Gastroesophageal sphincter (tissue), 4 donors: ENCODE data around the gene CCDC86. TPM values are rescaled to one million over a fixed set of nuclear protein-coding genes. Genes with fewer than 3 reads are reported as not detected.

ENCODE experiments used
- ATAC-seq: fragments of 150-250 bp; one replicate; pipeline ENCODE4 v1.9.1; 2016; ENCODE audit warnings: mild to moderate bottlenecking, moderate library complexity
- H3K27ac ChIP-seq, 4 donors: fragments of 200-600 bp; sonication (generic) in 3 of 4; 1 replicate in 3 of 4; 2 replicates in 1 of 4; pipeline ENCODE4 v1.5.1; 2016 to 2019
- H3K27me3 ChIP-seq: fragments of 200-600 bp; sonication (generic); one replicate; pipeline ENCODE4 v1.5.1; 2019
- H3K36me3 ChIP-seq, 2 donors: fragments of 200-600 bp; sonication (generic); one replicate each; pipeline ENCODE4 v1.5.1; 2019; ENCODE audit warnings: control low read depth in 1 of 2
- H3K4me1 ChIP-seq, 3 donors: fragments of 200-600 bp; sonication (generic); 1 replicate in 2 of 3; 2 replicates in 1 of 3; pipeline ENCODE4 v1.5.1; 2016 to 2019; ENCODE audit warnings: control low read depth in 2 of 3
- H3K4me3 ChIP-seq, 2 donors: fragments of 200-600 bp; sonication (generic); one replicate each; pipeline ENCODE4 v1.5.1; 2019; ENCODE audit warnings: mild to moderate bottlenecking in 1 of 2, moderate library complexity in 1 of 2
- H3K9me3 ChIP-seq, 3 donors: fragments of 200-600 bp; sonication (generic); one replicate each; pipeline ENCODE4 v1.5.1; 2017 to 2019; ENCODE audit warnings: control low read depth in 2 of 3
- EP300 ChIP-seq: sonication (generic); formaldehyde crosslinking; IDR thresholded peaks from one replicate; pipeline ENCODE4 v1.6.1; 2017; ENCODE audit warnings: antibody characterized with exemption, mild to moderate bottlenecking
- POLR2A ChIP-seq, 2 donors: fragments of 450-650 bp; IDR thresholded peaks; one replicate each; pipeline ENCODE4 v1.6.1; 2017; ENCODE audit warnings: antibody characterized with exemption in 2 of 2, mild to moderate bottlenecking in 2 of 2, moderate library complexity in 1 of 2
- POLR2AphosphoS5 ChIP-seq: sonication (generic); formaldehyde crosslinking; IDR thresholded peaks from one replicate; pipeline ENCODE4 v1.6.1; 2017; ENCODE audit warnings: antibody characterized with exemption
- WGBS, 2 donors: methylation state at CpG; one replicate each; pipeline ENCODE4 v1.1.5; 2018; ENCODE audit warnings: low coverage in 1 of 2; 5-methylcytosine and 5-hydroxymethylcytosine counted together
- total RNA-seq, 4 donors: library from RNA; depleted of rRNA; stranded (reverse); fragments of >200 nt; gene quantifications; one replicate each; pipeline ENCODE4 v1.1.0, GENCODE V29; 2016
- TF ChIP-seq, protein P1 (sequence below), 4 experiments: fragments of 200-600 bp in 2 of 4; fragments of 450-650 bp in 2 of 4; sonication (generic) in 1 of 4; IDR thresholded peaks; one replicate each; pipeline ENCODE4 v1.5.1; 2017 to 2019; ENCODE audit warnings: antibody characterized with exemption in 4 of 4, mild to moderate bottlenecking in 2 of 4, moderate library complexity in 2 of 4

The CCDC86 gene
- total RNA-seq, 4 donors from 2014 or later, result 10.5 to 27.8 (median 18.2) TPM

DNA sequence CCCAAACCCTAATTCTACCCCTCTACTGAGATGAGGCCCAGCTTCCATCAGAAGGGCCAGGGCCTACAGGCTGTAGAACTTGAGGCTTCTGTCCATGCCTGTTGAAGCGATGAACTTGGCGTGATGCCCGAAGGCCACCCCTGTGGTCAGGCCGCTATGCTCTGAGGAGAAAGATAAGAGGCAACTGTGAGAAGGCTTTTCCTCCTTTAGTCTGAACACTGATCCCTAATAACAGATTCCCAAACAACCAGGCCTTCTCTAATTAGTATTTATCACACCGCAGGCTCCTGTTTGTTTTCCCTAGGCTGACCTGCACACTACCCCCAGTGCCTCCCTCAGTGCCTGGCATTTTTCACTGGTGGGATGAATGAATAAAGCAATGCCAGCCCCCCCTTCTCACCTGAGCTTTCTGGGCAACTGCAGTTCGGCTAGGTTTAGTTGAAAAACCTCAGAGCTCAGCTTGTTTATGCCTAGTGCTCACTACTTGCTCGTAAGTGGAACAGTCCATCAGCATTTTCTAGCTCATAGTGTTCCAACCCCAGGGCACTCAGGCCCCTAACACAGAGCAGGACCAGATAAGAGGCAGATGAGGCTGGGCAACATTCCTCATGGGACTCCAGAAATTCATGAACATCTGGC is 49.3 kb downstream of the CCDC86 start:
- 40 to 87% methylated on average over 1 to 7 of the region's 7 CpGs for WGBS, 2 donors
- H3K27ac ChIP-seq, result no peak overlapping the region
- ATAC-seq, result no peak
- no peaks in the 10 kb centered on the region for H3K4me1 ChIP-seq
- no peak for TF ChIP-seq POLR2AphosphoS5
- TF ChIP-seq, protein P1, sequence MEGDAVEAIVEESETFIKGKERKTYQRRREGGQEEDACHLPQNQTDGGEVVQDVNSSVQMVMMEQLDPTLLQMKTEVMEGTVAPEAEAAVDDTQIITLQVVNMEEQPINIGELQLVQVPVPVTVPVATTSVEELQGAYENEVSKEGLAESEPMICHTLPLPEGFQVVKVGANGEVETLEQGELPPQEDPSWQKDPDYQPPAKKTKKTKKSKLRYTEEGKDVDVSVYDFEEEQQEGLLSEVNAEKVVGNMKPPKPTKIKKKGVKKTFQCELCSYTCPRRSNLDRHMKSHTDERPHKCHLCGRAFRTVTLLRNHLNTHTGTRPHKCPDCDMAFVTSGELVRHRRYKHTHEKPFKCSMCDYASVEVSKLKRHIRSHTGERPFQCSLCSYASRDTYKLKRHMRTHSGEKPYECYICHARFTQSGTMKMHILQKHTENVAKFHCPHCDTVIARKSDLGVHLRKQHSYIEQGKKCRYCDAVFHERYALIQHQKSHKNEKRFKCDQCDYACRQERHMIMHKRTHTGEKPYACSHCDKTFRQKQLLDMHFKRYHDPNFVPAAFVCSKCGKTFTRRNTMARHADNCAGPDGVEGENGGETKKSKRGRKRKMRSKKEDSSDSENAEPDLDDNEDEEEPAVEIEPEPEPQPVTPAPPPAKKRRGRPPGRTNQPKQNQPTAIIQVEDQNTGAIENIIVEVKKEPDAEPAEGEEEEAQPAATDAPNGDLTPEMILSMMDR (IDR thresholded peaks at IDR 0.05), result no peak
- no peak for TF ChIP-seq POLR2A (IDR thresholded peaks at IDR 0.05)
- no peak for TF ChIP-seq EP300
- H3K36me3 ChIP-seq, result peaks cover 0 to 82% of the 10 kb centered on the region in 2 donors
- no peak overlapping the region for H3K4me3 ChIP-seq
- no peaks in the 10 kb centered on the region for H3K9me3 ChIP-seq
- no peaks in the 10 kb centered on the region for H3K27me3 ChIP-seq

GRCh38 chr11:60895687-60896086 is 53.8 kb downstream of the CCDC86 start:
- no peaks in the 10 kb centered on the region for H3K9me3 ChIP-seq
- no peaks in the 10 kb centered on the region for H3K27me3 ChIP-seq
- WGBS, 2 donors, result 65% methylated on average over 5 of the region's 5 CpGs; no CpG with 5 or more reads in 1 of the 2 donors
- peaks cover 8 to 99% of the 10 kb centered on the region in 2 donors for H3K36me3 ChIP-seq
- peaks cover 0 to 5% (median 0%) of the 10 kb centered on the region in 3 donors for H3K4me1 ChIP-seq
- H3K4me3 ChIP-seq, result no peak overlapping the region
- ATAC-seq, result no peak
- H3K27ac ChIP-seq, result no peak overlapping the region
- TF ChIP-seq EP300 (no peak), POLR2AphosphoS5 (no peak), POLR2A (IDR thresholded peaks at IDR 0.05) (no peak)
- TF ChIP-seq, protein P1 (IDR thresholded peaks at IDR 0.05), result no peak

DNA sequence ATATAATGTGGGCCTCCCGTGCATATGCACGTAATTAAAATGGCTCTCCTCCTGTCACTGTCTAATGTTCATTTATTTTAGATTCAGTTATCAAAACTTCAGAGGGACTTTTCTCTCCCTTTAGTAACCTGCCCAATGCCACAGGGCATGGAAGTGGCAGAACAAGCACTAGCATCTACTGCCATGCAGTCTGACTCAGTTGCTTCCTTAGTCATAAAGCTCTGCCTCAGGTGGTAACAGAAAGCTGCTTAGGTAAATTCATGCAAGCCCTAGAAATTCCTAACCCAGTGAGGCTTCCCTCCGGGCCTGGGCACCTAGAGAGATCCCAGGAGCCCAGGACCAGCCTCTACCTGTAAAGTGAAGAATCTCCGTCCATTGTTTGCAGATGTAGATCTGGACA is 55.6 kb downstream of the CCDC86 start:
- TF ChIP-seq POLR2A (IDR thresholded peaks at IDR 0.05), result no peak
- no peaks in the 10 kb centered on the region for H3K9me3 ChIP-seq
- H3K4me3 ChIP-seq, result no peak overlapping the region
- no peak for ATAC-seq
- H3K27me3 ChIP-seq, result no peaks in the 10 kb centered on the region
- peaks cover 8 to 100% of the 10 kb centered on the region in 2 donors for H3K36me3 ChIP-seq
- peaks cover 0 to 5% (median 0%) of the 10 kb centered on the region in 3 donors for H3K4me1 ChIP-seq
- no peak overlapping the region for H3K27ac ChIP-seq
- WGBS, 2 donors, result 83 to 90% methylated on average over 2 to 4 of the region's 4 CpGs

DNA sequence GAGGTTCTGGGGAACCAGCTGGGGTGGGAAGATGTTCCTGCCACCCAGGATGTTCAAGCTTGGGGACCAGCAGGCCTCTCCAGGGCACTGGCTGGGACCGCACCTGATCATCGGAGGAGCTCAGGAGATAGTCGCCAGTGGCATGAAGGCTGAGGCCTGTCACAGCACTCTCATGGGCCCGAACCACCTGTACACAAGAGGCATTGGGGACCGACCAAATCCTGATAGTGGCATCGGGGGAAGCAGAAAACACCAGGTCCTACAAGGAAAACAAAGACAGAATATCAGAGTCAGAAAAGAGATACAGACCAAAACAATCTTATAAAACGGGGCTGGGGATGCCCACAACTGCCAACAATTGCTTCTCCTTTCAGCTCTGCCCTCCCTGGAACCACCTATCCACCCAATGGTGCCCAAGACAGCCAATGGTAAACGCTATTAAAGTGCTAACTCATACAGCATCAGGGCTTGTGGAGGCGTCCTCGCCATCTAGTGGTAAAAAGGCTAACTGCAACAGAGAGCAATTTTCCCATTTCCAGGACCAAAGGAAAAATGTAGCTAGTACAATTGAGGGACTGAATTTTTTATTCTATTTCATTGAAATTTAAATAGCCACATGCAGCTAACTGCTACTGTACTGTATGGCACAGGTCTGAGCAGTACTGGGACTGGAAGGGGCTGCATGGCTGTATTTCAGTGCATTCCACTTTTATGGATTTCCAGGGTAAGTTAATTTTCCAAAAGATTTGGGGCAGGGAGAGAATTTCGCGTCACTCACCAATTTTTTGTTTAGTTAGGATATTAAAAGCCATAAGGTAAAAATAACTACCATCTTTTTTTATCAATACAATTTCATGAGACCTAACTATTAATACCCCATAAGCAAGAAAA is 57.4 kb downstream of the CCDC86 start:
- peaks cover 8 to 95% of the 10 kb centered on the region in 2 donors for H3K36me3 ChIP-seq
- peak; percentile 68 for ATAC-seq
- H3K9me3 ChIP-seq, result no peaks in the 10 kb centered on the region
- H3K4me3 ChIP-seq, result no peak overlapping the region
- no peak overlapping the region for H3K27ac ChIP-seq
- H3K4me1 ChIP-seq, result peaks cover 0 to 18% (median under 1%) of the 10 kb centered on the region in 3 donors
- WGBS, 2 donors, result 34 to 54% methylated on average over 7 to 12 of the region's 12 CpGs
- no peak for TF ChIP-seq POLR2AphosphoS5
- TF ChIP-seq, protein P1 (IDR thresholded peaks at IDR 0.05), result peak; percentile 89 to 97 (median 92)
- no peak for TF ChIP-seq POLR2A (IDR thresholded peaks at IDR 0.05)
- no peaks in the 10 kb centered on the region for H3K27me3 ChIP-seq

GRCh38 chr11:60899977-60900376 is 58.1 kb downstream of the CCDC86 start:
- Histone ChIP-seq H3K27me3 (no peaks in the 10 kb centered on the region), H3K4me1 (peaks cover under 1 to 25% (median 7%) of the 10 kb centered on the region in 3 donors), H3K4me3 (no peak overlapping the region), H3K9me3 (no peaks in the 10 kb centered on the region), H3K27ac (no peak overlapping the region), H3K36me3 (peaks cover 8 to 88% of the 10 kb centered on the region in 2 donors)
- ATAC-seq, result no peak
- WGBS, 2 donors, result 55 to 81% methylated on average over 4 of the region's 4 CpGs
- no peak for TF ChIP-seq POLR2AphosphoS5
- no peak for TF ChIP-seq EP300
- TF ChIP-seq, protein P1 (IDR thresholded peaks at IDR 0.05), result no peak
- no peak for TF ChIP-seq POLR2A (IDR thresholded peaks at IDR 0.05)

Other genes with a start within 250 kb of the CCDC86 start
- not detected for gene MS4A8, start 142.5 kb upstream of the CCDC86 start, total RNA-seq
- gene MS4A18, start 117.4 kb upstream of the CCDC86 start, total RNA-seq, result not detected
- gene MS4A15, start 85.2 kb upstream of the CCDC86 start, total RNA-seq, result not detected
- gene MS4A10, start 56.8 kb upstream of the CCDC86 start, total RNA-seq, result not detected
- 1 to 10 TPM in 1 of 4 donors, under 1 TPM in 3; 0.37 to 2.2 (median 0.58) TPM for gene PTGDR2, start 13.8 kb downstream of the CCDC86 start, total RNA-seq
- not detected for gene ZP1, start 25.4 kb downstream of the CCDC86 start, total RNA-seq
- gene PRPF19, start 64.5 kb downstream of the CCDC86 start, total RNA-seq, result 10 to 100 TPM; 50.2 to 73.6 (median 60.5) TPM
- 100 to 1,000 TPM; 107 to 132 (median 120) TPM for gene TMEM109, start 72.0 kb downstream of the CCDC86 start, total RNA-seq
- 1 to 10 TPM; 3.2 to 8.9 (median 6.5) TPM for gene TMEM132A, start 82.3 kb downstream of the CCDC86 start, total RNA-seq
- 10 to 100 TPM; 16.7 to 48.4 (median 19.5) TPM for gene SLC15A3, start 110.1 kb downstream of the CCDC86 start, total RNA-seq
- 1 to 10 TPM in 1 of 4 donors, under 1 TPM in 2, not detected in 1; 0.15 to 2.7 (median 0.35) TPM for gene CD6, start 129.6 kb downstream of the CCDC86 start, total RNA-seq